GM18499 (cell line): ENCODE results near the gene ITPKB.
A peak's percentile ranks its signal among the peaks of the same experiment; 100 is the strongest.
"Not testable (repeated sequence)": the region's sequence is repeated elsewhere in the genome, so short reads cannot be mapped to it uniquely, and the experiment has no call there.

Experiments used
- ATAC-seq: cut with Tn5 transposase; IDR thresholded peaks from one replicate; pipeline ENCODE4 v1.9.1; 2021; ENCODE audit warnings: moderate number of reproducible peaks; ENCODE audit not compliant: insufficient read depth, unreplicated experiment

The ITPKB gene

DNA sequence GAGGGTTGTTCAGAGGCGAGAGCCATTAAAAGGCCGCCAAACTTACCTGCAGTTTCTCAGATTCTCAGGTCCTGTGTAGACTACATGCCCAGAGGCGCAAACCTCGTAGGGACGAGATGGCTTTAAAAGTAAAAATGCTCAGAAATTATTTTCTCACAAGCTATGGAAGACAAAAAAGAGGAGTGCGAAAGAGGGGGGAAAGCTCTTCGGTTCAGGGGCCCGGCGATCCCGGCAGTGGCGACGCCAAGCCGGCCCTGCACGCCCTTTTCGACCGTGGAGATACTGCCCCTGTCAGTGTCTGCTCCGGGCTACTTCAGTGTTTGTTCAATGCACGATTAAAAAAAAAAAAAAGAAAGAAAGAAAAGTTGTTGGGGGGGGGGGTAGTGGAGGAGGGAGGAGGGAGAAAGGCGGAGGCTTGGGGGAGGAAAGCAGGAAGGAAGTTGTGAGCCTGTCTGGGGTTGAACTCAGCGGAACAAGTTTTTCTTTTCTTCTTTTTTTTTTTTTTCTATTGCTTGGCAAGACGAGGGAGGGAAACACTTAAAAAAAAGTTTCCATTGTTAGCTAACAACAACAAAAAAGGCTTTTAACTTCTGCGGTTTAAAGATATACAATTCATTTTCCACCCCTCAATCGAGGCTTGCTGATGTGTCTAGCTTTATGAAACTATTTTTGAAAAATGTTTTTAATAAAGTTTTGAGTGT lies at the start of gene ITPKB:
ITPKB (minus strand) TSS at position 288 of the 701 bp plus-strand sequence. CDS start 1,824 bp downstream, outside the sequence.
- ATAC-seq, result no peak

DNA sequence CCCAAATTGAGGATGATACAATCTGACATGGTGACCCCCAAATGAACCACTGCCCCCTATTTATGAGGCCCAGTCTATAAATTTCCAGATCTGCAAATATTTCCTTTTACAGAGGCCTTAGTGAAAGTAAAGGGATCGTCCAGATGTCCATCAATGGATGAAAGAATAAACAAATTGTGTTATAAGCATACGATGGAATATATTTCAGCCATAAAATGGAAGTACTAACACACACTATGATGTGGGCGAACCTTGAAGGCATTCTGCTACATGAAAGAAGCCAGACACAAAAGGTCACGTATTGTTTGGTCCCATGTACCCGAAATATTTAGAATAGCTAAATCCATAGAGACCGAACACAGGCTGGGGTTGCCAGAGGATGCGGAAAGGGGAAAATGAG lies 48.6 kb upstream of the ITPKB start:
- ATAC-seq, result no peak

DNA sequence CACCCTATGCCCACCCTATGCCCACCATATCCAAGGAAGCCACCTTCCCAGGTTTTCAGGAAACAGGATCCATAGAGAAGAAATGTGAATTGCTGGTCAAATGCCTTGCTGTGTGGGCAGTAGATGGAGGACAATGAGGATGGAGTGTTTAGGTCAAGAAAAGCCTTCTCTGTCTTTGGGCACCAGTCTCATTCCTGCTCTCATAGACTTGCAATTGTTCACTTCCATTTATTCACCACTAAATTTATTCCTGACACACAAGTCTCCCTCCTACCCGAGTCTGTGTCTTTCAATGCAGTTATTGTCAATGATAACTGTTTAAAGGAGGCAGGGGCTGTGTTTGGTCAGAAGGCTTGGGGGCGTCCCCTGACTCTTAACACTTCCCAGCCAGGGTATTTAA lies 48.0 kb upstream of the ITPKB start:
- ATAC-seq, result no peak

DNA sequence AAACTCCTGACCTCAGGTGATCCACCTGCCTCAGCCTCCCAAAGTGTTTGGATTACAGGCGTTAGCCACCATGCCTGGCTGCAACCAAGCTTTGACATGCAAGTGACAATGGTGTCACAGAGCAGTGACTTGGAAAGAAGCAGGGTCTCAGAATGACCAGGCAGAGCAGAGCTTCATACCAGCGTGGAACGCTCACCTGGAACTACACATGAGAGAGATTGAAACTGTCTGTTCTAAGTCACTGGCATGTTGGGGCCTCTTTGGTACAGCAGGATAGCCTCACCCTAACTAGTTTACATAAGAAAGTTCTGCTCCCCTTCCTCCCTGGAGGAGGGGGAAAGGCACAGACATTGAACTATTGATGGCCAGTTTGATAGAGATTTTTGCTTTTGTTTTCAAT lies 47.5 kb upstream of the ITPKB start:
- peak; percentile 75 for ATAC-seq

DNA sequence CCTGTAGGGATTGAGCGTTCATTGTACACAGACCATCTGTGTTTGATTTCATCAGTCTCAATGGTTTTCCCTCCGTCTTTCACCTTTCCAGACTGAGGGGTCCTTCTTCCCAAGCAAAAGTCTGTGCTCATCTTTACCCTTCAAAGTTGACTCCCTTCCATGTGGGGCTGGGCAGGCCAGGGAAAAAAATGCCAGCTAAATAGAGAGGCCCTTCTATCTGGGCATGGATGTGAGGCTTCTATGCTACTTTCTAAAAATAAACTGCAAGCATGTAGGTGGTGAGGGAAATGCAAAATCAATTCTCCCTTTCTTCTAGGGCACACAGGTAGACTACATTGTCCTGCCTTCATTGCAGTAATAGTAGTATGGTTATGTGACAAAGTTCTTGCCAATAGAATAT lies 46.7 kb upstream of the ITPKB start:
- ATAC-seq, result no peak

DNA sequence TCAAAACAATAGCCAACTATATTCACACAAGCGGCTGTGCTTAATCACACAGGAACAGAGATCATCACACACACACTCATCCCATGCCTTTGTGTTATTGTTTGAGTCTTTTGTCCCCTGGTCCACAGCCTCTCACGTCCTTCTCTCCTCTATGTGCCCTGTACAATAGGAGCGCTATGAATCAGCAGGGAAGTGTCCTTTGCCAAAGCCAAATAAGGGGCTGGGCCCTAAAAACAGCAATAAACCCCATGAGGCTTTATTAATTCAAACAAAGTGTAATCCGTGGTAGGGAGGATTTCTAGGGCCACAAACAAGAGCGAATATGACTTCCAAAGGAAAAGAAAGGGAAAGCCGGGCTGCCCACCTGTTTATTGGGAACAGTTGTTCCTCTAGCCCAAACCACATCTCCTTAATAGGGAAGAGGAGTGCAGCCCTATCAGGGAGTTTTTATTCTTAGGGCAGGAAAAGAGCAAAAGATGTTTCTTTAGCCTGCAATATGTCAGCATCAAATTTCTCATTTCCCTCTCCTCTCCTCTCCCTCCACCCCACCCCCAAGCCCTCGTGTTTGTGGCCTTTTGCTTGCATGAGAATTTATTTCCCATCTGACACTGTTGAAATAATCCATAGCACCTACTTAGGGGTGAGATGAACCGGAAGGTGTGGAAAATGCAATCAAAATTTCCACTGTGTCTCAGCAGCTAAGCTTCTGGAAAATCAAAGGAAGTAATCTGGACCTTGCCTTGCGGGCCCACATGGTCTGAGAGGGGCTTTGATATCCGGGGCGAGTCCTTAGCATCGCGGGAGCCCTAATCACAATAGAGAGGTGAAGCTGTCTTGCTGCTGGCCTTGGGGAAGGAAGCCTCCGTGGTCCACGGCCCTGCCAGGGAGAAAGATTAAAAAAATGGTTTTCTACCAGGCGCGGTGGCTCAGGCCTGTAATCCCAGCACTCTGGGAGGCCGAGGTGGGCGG lies 45.3 kb upstream of the ITPKB start:
- ATAC-seq, result no peak

DNA sequence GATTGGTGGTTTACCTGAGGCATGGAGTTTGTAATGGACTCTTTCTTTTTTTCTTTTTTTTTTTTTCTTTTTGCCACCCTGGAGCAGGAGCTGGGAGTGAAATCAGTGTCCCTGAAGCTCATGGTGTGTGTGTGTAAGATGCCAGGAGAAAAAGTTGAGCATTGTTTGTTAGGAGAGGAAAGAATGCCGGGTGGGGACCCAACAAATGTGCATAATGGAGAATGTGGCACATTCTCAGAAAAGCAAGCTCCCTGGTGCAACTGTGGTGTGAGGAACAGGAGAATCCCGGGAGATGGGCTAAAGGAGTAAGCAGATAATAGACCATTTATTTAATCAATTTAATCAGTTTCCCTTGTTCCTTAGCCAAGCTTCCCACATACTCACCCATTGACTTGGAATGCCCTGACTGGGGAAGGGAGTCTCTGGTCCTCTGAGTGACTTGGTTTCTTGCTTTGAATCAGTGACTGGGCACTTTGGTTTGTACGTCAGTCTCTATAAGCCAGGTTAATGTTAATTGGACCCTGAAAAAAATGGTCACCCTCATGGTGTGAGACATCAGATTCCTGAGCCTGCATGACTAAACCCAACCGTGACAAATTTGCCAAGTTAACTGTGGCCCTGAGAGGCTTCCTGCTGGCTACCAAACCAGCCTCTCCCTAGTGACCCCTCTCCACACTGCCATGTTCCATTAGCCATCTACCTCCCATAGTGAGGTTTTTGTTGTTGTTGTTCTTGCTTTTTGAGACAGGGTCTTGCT lies 43.9 kb upstream of the ITPKB start:
- ATAC-seq, result no peak

DNA sequence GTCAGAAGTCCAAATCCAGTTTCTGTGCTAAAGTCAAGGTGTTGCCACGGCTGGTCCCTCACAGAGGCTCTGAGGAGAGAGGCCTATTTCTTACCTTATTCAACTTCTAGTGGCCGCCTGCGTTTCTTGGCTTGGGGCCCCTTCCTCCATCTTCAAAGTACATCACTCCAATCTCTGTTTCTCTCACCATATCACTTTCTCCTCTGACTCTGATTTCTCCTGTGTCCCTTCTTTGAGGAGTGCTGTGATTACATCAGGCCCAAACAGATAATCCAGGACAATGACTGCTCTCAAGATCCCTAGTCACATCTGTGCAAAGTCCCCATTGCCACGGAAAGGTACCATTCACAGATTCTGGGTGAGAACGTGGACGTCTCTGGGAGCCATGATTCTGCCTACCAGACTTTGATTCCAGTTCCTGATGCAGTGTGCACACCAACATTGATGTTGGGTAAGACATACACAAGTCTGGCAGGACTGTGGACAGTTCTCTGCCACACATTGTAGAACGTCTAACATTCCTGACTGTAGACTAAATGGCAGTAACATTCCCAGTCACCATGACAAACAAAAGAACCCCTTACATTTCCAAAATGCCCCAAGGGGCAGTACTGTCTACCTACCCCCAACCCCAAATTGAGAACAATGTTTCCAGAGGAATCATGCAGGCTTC lies 43.0 kb upstream of the ITPKB start:
- ATAC-seq, result no peak

DNA sequence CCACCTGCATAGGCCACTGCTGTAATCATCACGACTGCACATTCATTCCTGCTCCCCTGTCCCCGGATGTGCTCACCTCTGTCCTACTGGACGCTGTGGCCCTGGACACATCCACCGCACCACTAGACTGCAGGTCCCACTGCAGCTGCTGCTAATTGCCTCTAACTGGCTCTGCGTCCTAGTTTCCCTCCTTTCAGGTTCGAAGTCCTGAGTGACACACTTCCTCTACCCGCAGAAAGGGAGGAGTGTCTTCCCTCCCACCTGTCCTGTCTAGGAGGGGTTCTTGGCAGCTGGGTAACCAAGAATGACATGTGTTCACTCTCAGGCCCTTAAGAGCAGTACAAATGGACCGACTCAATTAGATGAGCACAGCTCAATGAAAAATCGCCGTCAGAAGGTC lies 40.5 kb upstream of the ITPKB start:
- no peak for ATAC-seq

DNA sequence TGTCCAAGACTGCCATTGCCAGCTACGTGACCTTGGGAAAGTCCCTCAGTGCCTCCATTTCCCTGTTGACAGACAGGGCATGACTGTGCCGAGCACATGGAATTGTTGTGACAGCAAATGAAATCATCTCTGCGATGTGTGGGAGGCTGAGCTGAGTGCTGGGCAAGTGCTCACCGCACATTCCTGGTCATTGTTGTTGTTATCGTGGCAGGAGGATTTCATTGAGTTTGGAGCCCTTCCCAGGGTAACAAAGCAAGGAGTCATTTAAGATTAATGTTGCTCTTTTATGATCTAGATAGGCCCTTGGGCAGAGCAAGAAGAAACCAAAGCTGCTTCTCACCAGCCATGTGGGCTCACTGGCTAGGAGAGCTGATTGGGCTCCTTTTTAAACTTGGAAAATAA lies 39.6 kb upstream of the ITPKB start:
- ATAC-seq, result no peak

DNA sequence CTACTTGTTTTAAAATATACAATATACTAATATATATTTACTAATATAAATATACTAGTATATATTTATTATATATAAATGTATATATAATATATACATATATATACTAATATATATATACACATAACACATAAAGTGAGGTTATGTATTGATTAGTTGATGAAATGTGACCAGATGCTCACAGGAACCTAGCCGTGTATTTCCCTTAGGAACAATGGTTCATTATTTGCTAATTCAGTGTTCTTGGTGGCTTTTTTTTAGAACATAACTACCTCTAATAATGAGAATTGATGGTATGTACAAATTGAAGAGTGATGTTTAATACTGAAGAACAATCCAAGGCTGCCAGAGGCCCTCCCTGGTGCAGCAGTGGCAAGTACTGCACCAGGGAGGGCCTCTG lies 37.9 kb upstream of the ITPKB start:
- ATAC-seq, result no peak

DNA sequence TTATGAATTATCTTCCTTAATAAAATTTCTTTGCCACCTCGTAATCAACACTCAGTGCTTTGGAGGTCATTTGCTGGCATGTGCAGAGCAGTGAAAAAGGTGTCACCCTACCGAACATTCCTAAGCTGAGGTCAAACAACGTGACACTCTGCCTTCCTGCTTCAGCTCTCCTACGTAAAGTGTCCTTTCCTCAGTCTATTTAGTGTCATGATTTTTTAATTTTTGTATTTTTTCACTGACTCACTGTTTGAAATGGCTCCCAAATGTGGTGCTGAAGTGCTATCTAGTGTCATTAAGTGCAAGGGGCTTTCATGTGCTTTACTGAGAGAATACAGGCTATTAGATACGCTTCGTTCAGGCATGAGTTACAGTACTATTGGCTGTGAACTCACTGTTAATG lies 37.0 kb upstream of the ITPKB start:
- no peak for ATAC-seq

DNA sequence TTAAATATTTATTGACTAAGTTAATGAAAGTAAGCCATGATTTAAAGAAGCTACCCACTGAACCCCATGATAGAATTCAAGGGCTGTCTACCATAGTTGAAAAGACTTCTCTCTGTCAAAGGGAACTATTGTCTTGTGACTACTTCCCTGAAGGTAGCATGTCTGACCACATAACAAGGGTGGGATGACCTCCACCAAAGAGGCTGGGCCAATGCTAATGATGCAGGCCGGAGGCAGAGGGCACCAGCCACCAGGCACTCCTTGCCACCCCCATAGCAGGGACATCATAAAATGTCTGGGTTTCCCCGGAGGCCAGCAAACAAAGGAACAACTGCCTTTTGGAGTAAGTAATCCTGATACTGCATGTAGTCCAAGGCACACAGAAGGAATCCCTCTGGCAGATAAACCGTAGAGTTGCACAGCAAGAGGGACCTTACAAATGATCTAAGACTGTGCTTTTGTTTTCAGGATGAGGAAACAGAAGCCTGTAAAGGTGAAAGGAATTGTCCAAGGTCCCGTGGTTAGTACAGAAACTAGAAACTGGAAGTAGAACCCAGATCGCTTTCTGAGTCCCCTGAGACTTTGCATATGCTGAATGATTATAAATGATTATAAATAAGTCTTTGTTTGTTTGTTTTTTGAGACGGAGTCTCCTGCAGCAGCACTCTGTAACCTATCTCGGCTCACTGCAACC lies 33.5 kb upstream of the ITPKB start:
- peak; percentile 73 for ATAC-seq

DNA sequence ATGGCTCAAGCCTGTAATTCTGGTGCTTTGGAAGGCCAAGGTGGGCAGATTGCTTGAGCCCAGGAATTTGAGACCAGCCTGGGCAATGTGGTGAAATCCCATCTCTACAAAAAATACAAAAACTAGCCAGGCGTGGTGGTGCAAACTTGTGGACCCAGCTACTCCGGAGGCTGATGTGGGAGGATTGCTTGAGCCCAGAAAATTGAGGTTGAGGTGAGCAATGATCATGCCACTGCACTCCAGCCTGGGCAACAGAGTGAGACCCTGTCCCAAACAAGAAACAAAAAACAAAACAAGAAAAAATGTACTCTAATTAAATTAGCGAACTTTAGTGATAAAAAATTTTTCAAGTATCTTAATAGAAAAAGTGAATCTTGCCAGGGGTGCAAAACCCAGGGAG lies 28.1 kb upstream of the ITPKB start:
- not testable (repeated sequence) for ATAC-seq

DNA sequence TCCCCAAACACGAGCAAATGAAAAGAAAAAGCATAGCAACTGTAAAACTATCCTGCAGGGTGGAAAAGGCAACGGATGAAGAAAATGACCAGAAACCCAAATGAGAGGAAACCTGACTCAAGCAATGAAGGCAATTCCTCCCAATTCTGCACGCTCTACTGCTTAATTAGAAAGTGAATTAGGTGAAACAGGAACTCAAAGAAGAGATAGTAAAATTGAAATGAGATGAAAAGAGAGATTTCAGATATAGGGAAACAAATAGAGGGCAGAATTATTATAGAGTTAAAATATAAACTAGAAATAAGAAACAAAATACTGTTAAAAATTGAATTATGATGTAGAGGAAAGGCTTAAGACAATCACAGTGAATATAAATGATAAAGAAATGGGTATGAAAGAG lies 27.5 kb upstream of the ITPKB start:
- ATAC-seq, result no peak

DNA sequence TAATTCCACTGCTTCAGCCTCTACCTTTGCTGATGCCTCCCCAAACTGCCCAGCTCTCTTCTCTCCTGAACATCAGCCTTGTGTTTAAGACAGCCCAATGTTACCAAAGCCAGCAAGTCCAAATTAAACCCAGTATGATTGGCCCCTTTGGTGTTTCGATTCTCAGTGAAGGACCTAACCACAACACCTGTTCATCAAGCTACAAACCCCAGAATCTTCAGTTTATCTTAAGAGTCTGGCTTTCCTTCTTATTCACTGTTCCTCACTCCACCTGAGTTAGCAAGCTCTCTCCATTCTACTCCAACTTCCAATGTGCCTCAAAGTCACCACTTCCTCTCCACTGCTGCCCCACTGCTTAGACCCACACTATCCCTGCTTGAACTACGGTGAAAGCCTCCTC lies 25.5 kb upstream of the ITPKB start:
- ATAC-seq, result peak; percentile 59

DNA sequence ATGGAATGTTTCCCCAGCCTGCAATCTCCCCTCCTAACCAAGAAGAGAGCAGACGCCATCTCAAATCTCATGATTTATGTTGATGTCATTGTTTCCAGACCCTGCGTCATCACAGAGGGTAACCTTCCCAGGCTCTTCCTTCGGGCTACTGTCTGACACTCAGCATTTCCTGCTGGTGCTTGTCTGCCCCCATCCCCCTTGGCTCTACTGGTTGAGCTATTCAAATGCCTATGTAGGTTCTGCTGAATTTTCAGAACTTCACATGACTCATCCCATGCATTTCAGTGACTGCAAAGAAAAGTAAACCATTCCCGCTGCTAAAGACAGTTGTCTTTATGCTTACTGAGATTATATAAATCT lies 24.8 kb upstream of the ITPKB start:
- ATAC-seq, result no peak

DNA sequence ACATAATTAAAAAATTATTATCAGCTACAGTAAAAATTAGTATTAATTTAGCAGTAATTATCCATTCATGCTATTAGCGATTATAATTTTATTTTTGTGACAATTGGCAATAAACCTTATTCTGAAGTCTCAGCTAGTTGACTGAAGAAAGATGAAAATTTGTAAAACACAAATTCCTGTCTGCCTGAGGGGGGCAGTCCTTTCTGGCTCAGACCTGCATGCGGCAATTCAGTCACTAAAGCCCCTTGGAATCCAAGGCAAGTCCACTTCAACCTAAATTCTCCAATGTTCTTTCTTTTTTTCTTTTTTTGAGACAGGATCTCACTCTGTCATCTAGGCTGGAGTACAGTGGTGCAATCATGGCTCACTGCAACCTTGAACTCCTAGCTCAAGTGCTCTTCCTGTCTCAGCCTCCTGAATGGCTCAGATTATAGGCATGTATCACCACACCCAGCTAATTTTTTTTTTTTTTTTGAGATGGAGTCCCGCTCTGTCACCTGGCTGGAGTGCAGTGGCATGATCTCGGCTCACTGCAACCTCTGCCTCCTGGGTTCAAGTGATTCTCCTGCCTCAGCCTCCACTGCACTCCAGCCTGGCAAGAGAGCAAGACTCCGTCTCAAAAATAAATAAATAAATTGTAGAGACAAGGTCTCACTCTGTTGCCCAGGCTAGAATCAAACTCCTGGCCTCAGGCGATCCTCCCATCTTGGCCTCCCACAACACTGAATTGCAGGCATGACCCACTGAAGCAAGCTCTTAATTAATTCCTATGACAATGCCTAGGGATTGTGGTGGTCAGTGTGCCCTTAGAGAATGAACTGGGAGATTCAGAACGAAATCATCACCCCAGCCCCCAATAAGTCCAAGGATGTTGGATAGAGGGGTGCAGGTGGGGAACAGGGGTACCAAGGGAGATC lies 24.2 kb upstream of the ITPKB start:
- no peak for ATAC-seq

DNA sequence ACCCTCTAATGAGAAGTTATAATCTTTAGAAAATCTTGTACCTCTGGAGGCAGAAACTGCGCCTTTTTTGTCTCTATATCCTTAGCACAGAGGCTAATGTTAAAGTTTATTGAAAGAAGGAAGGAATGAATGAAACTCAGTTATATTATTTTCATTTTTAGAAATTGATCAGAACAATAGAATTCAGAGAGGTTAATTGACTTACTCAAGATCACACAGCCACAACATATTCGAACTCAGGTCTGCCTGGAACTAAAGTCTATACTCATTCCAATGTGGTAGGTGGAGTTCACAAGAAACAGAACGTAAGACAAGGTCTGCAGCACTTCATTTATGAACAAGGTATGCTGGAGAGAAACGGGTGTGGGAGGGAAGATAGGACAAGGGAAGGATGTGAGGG lies 23.0 kb upstream of the ITPKB start:
- ATAC-seq, result no peak
